GM18502 (cell line): Measurements from ENCODE around the gene GOLT1B.

Source experiments
- ATAC-seq: cut with Tn5 transposase; IDR thresholded peaks from one replicate; pipeline ENCODE4 v1.9.1; 2021; ENCODE audit warnings: mild to moderate bottlenecking; ENCODE audit not compliant: unreplicated experiment, poor library complexity

The GOLT1B gene

DNA sequence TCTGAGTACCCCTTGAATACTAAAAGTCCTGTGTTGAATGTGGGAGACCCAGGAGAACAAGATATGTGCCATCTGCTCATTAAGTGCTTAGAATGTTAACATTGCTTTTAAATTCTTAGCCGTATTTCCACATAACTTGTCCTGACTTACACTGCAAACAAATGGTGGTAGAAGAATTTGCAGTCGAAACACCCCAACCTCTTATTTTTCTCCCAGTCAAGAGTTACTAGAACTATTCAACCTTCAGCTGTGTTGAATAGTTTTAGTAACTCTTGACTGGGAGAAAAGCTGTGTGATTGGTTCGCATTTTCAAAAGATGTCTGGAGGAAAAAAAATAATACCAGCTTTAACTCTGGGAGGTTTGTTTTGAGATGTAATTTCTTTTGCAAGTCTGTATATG lies 16.9 kb downstream of the GOLT1B start:
- ATAC-seq, result no peak

DNA sequence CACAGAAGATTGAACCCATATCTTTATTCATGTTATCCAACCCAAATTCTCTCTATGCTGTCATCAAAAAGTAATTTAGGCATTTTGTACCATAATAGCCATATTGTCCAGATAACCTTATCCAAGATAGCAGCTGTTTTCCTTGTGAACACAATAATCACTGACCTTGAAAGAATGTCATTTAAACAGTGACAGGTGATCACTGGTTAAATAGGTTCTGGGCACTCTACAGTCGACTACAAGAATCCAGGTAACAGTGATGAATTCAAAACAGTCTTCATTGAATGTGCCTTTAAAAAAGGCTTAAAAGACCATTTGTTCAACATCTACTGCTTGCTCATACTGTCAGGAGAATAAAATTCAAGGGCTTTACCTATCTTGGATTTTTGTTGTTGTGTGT lies 20.0 kb downstream of the GOLT1B start:
- ATAC-seq, result no peak

DNA sequence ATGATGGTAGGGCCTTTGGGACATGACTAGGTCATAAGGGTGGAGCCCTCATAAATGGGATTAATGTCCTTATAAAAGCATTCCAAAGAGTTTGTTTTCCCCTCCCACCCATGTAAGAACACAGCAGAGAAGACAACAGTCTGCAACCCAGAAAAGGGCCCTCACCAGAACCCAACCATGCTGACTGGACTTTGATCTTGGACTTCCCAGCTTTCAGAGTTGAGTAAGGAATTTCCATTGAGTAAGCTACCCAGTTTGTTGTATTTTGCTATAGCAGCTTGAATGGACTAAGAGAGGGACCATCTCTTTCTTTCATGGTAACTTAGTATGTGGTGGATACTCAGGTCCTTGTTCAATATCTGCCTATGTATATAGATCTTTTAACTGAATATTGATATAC lies 21.6 kb downstream of the GOLT1B start:
- no peak for ATAC-seq

DNA sequence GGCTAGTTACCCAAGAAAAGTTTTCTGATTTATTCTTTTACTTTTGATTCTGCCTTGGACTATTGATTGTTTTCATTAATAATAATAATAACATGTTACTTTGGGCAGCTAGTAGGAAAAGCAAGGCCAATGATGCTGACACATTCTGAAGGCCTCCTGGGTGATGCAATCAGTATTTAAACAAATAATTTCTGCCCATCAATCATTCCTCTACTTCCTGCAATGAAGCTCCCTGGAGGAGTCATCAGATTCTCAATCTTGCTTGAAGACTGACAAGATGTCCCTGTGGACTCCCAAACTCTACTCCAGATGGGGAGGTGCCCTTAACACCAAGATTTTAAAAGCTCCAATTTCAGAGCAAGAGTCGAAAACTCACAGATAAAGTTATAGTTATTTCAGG lies 24.5 kb downstream of the GOLT1B start, which contains the start of gene SPX:
TSS of gene SPX (plus strand) at position 244 of the 400 bp plus-strand sequence. CDS start 177 bp downstream, outside the sequence.
- no peak for ATAC-seq

DNA sequence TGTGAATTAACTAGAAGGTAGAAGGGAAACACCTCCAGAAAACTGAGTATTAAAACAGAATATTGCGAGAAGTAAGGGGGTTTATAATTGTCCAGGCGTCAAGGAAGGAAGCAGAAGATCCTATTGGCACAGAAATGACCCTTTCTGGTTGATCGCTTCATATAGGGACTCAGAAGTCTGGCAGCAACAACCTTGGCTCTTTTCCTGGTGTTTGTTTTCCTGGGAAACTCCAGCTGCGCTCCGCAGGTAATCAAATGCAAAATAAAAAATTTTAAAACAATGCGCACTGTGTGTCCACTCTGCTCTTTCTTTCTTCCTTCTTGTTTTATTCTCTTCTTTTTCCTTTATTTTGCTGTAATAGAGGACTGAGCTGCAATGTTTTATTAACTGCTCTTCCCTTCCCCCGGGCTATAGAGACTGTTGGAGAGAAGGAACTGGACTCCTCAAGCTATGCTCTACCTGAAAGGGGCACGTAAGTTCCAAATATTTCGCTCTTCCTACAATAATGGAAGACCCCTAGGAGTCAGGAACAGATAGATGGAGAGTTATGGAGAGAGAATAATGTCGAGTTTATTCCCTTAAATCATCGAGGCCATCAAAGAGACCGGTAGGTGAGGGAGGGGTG lies 25.2 kb downstream of the GOLT1B start:
- no peak for ATAC-seq

DNA sequence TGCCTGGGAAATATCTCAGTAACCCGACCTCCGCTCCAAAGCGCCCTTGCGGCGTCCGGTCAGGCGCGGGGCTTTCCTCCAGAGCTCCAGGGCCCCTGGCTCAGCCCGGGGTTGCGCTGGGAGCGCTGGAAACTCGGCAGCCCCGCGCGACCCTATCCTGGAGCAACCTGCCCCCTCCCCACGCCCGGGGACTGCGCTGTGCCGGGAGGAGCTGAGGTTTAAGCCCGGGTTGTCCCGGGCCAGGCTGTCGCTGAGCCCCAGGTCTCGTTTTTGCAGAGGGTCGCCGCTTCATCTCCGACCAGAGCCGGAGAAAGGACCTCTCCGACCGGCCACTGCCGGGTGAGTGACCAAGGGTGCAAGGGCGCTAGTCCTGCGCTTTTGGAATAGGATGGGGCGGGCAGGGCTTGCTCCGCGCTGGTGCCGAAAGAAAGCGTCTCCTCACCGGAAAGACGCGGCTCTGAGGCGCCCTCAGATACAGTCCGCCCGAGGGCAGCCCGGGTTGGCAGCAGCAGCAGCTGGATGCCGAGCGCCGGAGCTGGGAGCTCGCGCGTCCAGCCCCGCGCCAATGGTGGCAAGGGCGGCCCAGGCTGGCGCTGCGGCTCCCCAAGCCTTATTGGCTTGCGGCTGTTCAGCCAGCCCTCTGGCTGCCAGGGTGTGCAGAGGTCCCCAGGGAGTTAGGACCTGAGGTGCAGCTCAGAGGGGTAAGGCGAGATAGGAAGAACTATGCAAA lies 26.0 kb downstream of the GOLT1B start:
- ATAC-seq, result peak; percentile 96

DNA sequence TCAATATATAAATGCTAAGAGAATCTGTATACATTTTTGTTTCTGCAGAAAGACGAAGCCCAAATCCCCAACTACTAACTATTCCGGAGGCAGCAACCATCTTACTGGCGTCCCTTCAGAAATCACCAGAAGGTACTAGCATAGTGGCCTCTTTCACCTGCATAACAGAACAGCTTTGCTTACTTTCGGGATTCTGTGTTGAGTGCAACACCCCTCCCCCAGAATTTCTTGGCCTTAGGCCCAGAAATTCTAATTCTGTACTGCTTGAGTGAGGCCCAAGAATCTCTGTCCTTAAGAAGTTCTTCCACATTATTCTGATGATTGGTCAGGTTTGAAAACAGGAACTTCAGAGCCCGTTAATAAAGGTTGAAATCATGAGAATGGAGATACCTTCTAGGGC lies 27.4 kb downstream of the GOLT1B start:
- ATAC-seq, result no peak

DNA sequence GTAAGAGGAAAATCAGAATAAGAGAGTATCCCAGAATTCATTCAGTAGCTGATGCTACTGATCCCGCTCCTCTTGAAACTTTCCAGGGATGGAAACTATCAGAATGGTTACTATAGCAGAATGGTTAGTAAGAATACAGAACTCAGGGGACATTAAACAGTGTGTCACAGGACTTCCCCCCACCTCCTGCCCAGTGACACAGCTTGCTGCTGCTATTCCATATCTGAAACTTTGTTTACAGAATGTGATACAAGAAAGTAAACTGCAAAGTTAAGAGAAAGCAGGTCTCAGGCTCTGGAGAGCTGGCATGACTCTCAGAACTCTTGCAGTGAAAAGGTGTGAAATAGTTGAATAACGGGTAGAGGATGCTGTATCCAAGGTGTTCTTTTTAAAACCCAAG lies 27.9 kb downstream of the GOLT1B start:
- ATAC-seq, result no peak

DNA sequence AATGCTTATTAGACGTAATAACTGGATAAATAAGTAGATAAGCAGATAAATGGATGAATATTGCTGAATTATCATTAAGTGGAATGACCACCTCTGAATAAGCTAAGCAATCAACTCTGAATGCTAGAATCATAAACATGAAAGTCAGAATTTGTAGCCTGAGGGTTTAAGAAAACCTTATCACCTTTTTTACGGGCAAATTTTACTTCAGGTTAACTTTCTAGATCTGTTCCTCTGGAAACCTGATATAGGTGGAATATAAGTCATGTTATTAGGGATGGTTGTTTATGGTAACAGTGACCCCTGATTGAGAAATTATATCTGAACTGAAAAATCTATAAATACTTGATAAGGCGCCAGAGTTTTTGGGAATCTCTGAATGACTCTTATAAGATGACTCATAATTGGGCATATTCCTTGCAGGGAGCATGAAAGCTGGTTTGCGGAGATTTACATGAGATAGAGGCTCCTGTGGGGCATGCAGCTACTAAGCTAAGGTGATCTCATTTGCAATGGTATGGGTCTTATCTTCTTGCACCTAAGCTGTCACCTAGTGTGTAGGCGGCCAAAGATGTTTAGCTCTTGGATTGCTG lies 36.6 kb downstream of the GOLT1B start:
- no peak for ATAC-seq

DNA sequence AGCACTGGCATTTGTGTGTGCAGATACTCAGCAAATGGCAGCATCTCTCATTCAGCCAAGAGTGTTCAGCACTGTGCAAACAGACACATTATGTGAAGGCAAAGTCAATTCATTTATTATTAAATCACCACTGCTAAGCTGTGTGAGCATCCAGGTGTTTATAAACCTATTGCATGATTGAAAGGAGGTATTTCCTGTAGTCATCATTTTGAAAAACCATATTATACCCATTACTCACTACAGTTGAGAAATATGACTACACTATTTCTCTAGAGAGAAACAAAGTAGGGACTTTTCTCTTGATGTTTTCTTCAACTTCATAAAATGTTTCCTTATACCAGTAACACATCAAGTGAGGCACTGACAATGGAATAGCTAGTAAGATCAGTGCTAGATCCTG lies 38.2 kb downstream of the GOLT1B start:
- no peak for ATAC-seq

DNA sequence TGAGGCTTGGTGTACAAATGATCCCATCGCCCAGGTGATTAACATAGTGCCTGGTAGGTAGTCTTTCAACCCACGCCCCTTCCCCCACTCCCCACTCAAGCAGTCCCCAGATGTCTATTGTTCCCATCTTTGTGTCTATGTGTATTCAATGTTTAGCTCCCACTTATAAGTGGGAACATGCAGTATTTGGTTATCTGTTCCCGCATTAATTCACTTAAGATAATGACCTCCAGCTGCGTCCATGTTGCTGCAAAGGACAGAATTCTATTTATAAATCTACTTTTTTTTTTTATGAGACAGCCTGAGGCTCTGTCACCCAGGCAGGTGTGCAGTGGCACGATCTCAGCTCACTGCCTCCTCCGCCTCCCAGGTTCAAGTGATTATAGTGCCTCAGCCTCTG lies 40.2 kb downstream of the GOLT1B start:
- no peak for ATAC-seq

DNA sequence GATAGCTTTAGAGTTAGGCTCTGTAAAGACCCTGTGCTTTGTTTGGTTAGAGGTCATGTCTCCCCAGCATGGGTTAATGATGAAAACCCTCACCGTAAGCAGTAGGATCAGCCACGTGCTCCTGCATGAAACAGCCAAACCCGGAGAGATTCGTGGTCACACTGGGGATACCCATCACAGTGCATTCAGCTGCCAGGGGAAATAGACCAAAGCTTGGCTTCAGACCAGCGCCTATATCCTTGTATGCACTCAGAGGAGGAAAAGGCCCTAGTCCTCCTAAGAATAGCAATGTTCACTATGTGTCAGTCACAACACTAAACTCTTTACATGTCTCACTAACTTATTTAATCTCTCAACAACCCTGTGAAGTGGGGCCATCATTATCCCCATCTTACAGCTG lies 40.8 kb downstream of the GOLT1B start:
- ATAC-seq, result no peak

DNA sequence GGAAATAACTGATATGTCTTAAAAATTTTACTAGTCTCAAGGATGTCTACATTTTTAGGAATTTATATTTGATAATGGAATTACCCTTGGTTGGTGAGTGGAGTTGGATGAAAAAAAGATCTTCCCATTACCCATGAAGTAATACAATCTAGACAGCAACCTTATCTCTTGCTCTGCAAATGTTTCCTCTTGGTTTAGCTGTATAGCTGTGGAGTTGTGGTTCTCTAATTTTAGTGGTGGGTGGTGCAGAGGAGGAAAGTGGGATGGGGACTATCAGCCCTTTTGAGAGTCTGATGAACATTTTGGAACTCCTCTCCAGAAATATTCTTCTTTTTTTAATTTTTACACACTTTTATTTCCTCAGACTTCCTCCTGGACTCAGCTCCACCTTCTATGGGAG lies 41.6 kb downstream of the GOLT1B start:
- ATAC-seq, result no peak

DNA sequence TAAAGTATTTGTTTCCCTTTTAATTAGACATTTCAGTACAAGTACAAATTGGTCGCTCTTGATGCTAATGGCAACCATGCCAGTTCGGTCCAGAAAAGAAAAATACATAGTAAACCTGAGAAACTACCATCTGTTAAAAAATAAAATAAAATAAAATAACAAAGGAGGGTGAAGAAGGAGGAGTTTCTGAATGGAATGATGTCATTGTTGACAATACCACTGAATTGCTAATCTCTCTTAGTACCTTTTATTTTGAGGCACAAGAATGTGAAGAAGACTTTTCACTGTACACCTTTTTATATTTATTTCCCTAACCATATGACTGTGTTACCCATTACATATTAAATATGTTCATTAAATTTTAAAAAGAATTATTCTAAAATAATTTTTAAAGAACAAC lies 44.0 kb downstream of the GOLT1B start:
- ATAC-seq, result no peak

DNA sequence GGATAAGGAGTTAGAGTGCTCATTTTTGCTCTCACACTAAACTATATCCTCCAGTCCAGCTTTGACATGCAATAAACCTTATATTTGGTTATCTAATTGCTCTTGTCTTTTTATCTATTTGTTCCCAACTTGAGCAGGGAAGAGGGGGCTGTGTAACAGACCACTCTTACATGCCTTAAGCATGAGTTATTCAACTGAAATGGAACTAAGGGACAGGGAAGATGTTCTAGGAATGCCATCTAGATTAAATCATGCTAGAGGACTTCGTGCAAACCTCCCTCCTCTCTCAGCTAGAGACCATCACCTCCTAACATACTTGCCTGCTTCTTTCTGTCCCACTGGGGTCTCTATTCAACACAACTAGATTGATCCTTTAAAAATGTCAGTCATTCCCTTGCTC lies 45.1 kb downstream of the GOLT1B start:
- no peak for ATAC-seq

DNA sequence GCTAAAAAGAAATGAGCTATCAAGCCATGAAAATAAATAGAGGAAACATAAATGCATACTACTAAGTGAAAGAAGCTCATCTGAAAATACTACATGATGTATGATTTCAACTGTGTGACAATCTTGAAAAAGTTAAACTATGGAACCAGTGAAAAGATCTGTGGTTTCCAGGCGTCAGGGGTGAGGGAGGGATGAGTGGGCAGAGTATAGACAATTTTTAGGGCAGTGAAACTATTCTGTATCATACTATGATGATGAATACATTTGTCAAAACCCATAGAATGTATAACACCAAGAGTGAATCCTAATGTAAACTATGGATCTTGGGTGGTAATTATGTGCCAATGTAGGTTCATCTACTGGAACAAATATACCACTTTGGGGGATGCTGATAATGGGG lies 45.8 kb downstream of the GOLT1B start:
- no peak for ATAC-seq

DNA sequence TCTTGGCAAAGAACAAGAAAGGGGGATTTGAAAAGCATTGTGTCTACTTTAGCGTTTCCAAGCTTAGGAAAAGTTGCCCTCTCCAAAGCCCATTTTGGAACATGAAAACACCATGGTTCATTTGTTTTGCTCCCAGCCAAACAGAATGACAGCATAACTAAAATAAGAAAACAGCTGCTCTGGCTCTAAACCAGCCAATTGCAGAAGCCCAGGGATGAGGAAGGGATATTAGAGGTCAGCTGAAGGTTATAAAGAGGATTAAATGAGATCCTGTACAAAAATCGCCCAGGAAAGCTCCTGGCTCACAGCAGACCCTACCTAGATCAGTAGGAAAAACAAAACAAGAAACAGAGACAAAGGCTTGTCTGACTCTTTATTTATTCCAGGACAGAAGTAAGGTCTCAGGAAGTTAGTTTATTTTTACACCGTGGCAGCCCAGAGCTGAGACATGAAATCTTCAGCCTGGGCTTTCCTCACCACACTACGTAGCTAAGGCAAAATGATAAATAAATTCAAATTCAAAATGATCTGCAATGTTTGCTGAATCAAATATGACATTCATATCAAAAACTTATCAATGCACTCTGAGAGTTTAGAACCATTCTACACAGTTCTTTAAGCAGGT lies 50.4 kb downstream of the GOLT1B start:
- ATAC-seq, result no peak

DNA sequence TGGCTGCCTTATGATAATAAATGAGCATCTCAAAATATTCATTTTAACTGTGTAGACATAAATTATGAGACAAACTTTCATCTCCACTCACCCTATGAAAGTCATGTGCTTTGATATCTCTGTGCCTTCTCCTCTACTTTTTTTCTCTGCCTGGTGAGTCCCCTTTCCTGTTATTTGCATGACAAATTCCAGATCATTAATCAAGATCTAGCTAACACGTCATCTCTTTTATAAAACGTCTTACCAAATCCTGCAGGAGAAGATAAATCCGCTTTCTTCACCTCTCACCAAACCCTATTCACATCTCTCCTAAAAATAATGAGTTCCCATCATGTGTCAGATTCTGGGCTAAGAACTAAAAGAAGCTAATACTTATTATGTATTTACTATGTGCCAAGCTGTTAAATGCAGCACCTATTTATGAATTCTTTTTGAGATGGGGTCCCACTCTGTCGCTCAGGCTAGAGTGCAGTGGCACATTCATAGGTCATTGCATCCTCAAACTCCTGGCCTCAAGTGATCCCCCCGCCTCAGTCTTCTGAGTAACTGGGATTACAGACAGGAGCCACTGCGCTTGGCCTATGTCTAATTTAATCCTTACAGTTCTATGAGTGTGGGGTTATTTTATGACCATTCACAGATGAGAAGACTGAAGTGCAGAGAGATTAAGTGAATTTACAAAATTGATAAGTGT lies 51.2 kb downstream of the GOLT1B start:
- ATAC-seq, result no peak

DNA sequence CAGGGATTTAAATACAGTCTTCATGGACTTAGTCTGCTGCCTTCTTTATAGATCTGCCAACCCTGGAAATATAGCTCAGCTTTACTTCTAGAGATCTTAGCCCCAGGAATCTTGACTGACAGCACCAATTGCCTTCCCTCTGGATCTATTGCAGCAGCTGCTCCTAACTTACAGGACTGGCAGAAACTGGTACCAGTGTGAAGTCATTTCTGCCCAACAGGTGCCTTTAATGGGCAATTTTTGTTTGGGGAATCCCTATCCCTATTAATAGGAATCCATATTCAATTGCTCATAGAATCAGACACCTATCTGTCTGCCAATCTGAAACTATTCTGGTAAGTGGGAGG lies 51.7 kb downstream of the GOLT1B start:
- ATAC-seq, result no peak

DNA sequence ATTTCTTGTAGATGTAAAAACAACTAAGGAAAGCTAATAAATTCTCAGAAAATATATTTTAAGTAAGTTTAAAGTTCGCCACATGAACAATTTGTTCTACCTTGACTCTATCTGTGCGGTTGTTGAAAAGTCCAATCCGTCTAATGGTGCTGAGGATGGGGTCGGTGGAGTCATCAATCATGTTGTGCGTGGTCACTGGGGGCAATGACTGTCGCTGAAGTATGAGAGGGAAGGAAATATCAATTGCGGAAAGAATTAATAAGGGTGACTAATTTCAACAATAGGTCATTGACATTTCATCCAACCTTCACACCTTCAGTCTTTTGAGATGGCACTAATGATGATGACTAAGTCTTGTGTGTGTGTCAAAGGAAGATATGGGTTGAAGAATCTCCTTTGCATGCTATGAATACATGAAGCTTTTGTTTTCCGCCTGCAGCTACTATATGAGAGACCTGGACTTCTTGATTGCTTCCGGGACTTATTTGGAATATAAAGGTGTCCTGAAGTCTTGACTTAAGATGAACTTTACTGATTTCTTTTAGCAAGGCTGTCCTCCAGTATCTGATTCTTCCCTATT lies 56.6 kb downstream of the GOLT1B start:
- ATAC-seq, result no peak
